Osteoblast (primary cell): ENCODE results near the gene SORCS2. TPM values are rescaled to one million over a fixed set of nuclear protein-coding genes. Genes with fewer than 3 reads are reported as not detected.
"Not testable (repeated sequence)": the region's sequence is repeated elsewhere in the genome, so short reads cannot be mapped to it uniquely, and the experiment has no call there.

Experiments used
- DNase-seq: peaks from one replicate; pipeline ENCODE4 v3.0.0; 2011; ENCODE audit warnings: low spot score, mixed read lengths; ENCODE audit not compliant: insufficient read length; ENCODE audit errors: missing footprints
- H2AFZ ChIP-seq: 2 replicates; pipeline ENCODE4 v1.6.0; 2011; ENCODE audit warnings: mild to moderate bottlenecking, low read length
- H3K27ac ChIP-seq: 2 replicates; pipeline ENCODE4 v1.5.1; 2011; ENCODE audit warnings: mild to moderate bottlenecking, low read depth, low read length, moderate library complexity
- H3K27me3 ChIP-seq: 2 replicates; pipeline ENCODE4 v1.6.0; 2012; ENCODE audit warnings: mild to moderate bottlenecking, control low read depth, inconsistent platforms, low read length, moderate library complexity; ENCODE audit not compliant: insufficient read depth
- H3K36me3 ChIP-seq: 2 replicates; pipeline ENCODE4 v1.5.1; 2011; ENCODE audit warnings: mild to moderate bottlenecking, low read length, control low read depth, moderate library complexity; ENCODE audit not compliant: insufficient read depth
- H3K4me1 ChIP-seq: 2 replicates; pipeline ENCODE4 v1.5.1; 2011; ENCODE audit warnings: mild to moderate bottlenecking, low read length, control low read depth, moderate library complexity; ENCODE audit not compliant: insufficient read depth
- H3K4me2 ChIP-seq: 2 replicates; pipeline ENCODE4 v1.6.0; 2011; ENCODE audit warnings: mild to moderate bottlenecking, low read length; ENCODE audit not compliant: insufficient read depth
- H3K4me3 ChIP-seq: fragments of 200-600 bp; sonication (generic); 3 replicates; pipeline ENCODE4 v1.5.1; 2012; ENCODE audit warnings: mild to moderate bottlenecking, low read length, inconsistent platforms; ENCODE audit not compliant: insufficient read depth
- H3K79me2 ChIP-seq: 2 replicates; pipeline ENCODE4 v1.6.0; 2012; ENCODE audit warnings: mild to moderate bottlenecking, low read length, control low read depth, inconsistent platforms; ENCODE audit not compliant: insufficient read depth
- H3K9me3 ChIP-seq: 2 replicates; pipeline ENCODE4 v1.5.1; 2011; ENCODE audit warnings: low read depth, low read length, control low read depth
- H4K20me1 ChIP-seq: 2 replicates; pipeline ENCODE4 v1.6.0; 2012; ENCODE audit warnings: mild to moderate bottlenecking, low read length, control low read depth; ENCODE audit not compliant: insufficient read depth
- total RNA-seq: library from RNA; depleted of rRNA; stranded (reverse); fragments of >200 nt; gene quantifications from 2 replicates; pipeline ENCODE4 v1.2.3, GENCODE V29; 2012
- TF ChIP-seq, protein P1 (sequence below): IDR thresholded peaks from 2 replicates; pipeline ENCODE4 v1.5.1; 2011; ENCODE audit warnings: mild to moderate bottlenecking, low read depth, low read length, moderate library complexity; ENCODE audit errors: extremely low read depth

The SORCS2 gene
- total RNA-seq, 1 donor: 9.0 TPM

DNA sequence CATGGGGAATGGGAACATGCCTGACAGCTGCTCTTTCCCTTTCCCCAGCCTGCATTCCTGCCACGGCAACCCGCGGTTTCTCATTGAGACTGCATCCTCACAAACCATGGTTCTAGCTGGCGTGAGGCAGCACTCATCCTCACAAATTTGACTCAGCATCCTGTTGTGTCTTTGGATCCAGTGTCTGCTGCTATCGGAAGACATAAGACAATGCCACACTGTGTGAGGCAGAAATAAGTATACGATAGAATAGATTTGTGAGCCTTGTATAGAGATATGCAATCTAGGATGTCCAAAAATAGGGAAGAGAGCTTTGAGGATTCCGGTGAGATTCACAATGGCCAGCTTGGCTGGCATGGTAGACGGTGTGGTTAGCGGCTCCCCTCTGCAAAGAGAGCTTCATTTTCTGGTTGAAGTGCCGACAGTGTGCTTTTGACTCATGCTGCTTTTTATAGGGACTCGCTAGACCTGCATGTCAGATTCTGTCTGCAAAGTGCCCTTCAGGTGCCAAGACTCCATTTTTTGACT, 403.7 kb downstream of the SORCS2 start:
- peak; percentile 59 for DNase-seq
- TF ChIP-seq, protein P1, sequence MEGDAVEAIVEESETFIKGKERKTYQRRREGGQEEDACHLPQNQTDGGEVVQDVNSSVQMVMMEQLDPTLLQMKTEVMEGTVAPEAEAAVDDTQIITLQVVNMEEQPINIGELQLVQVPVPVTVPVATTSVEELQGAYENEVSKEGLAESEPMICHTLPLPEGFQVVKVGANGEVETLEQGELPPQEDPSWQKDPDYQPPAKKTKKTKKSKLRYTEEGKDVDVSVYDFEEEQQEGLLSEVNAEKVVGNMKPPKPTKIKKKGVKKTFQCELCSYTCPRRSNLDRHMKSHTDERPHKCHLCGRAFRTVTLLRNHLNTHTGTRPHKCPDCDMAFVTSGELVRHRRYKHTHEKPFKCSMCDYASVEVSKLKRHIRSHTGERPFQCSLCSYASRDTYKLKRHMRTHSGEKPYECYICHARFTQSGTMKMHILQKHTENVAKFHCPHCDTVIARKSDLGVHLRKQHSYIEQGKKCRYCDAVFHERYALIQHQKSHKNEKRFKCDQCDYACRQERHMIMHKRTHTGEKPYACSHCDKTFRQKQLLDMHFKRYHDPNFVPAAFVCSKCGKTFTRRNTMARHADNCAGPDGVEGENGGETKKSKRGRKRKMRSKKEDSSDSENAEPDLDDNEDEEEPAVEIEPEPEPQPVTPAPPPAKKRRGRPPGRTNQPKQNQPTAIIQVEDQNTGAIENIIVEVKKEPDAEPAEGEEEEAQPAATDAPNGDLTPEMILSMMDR: no peak

DNA sequence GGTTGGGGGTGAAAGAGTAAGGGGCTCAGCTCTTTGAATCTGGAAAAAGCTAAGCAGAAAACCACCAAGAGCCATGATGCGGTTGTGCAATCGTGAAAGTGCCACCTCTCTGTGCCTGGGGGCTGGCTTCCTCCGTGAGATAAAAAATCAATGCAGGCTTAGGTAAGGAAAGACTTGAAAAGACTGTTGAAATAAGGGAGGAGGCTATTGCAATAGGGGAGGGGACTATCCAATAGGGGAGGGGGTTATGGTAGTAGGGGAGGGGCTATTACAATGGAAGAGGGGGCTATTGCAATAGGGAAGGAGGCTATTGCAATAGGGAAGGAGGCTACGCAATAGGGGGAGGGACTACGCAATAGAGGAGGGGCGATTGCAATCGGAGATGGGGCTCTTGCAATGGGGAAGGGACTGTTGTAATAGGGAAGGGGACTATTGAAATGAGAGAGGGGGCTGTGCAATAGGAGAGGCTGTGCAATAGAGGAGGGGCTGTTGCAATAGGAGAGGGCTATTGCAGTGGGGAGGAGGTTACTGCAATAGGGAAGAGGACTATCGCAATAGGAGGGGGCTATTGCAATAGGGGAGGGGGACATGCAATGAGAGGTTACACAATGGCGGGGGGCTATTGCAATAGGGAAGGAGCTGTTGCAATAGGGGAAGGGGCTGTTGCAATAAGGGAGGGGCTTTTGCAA, 404.7 kb downstream of the SORCS2 start:
- Histone ChIP-seq H3K4me3 (no peak overlapping the region), H3K27ac (no peak overlapping the region), H3K4me2 (no peak overlapping the region), H4K20me1 (no peaks in the 10 kb centered on the region), H3K9me3 (no peaks in the 10 kb centered on the region), H3K36me3 (no peaks in the 10 kb centered on the region), H3K79me2 (no peaks in the 10 kb centered on the region), H3K27me3 (peaks cover 16% of the 10 kb centered on the region), H3K4me1 (no peaks in the 10 kb centered on the region), H2AFZ (no peak overlapping the region)
- peak; percentile 32 for DNase-seq
- TF ChIP-seq, protein P1: no peak

More for the DNA sequence above, 403.7 kb downstream of the SORCS2 start:
- H3K4me1 ChIP-seq: no peaks in the 10 kb centered on the region
- H3K27me3 ChIP-seq: peaks cover 18% of the 10 kb centered on the region
- no peak overlapping the region for H3K4me2 ChIP-seq
- H3K79me2 ChIP-seq: no peaks in the 10 kb centered on the region
- no peaks in the 10 kb centered on the region for H3K9me3 ChIP-seq
- no peak overlapping the region for H3K27ac ChIP-seq
- H3K4me3 ChIP-seq: no peak overlapping the region
- H2AFZ ChIP-seq: no peak overlapping the region
- H3K36me3 ChIP-seq: no peaks in the 10 kb centered on the region
- H4K20me1 ChIP-seq: no peaks in the 10 kb centered on the region

DNA sequence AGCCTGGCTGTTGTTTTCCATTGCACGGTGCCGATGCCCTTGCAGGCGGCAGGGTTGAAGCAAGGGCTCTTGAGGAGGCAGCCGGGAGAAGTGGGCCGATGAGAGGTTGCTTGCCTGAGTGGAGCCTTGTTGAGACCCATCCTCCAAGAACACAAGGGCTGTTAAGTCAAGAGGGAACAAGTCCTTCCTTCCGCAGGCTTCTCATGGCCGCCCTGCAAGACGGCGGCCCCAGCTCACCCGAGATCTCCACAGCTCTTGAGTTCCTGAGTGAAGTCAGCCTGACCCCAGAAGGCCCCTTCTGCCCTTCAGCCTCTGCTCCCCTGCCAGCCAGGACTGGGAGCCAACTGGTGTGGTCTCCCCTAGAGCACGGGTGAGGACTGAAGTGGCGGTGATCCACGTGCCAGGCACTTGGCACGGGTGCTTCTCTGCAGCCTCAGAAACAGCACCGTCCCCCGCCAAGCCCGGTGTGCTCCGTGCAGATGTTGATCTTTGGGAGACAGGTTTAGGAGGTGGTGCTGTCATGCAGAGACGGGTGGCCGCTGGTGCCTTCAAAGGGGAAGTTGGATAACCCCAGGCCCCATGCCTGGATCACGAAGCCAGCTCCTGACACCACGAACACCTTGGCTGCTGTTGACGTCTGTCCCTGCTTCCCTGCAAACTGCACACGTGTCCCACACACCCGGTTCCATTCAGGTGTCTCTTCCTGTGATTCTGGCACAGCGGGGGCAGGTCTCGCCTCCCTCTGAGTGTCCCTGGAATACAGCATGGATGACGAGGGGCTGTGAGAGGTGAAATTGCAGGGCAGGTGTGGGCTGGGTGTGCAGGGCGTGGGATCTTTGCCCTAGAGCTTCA, 406.8 kb downstream of the SORCS2 start:
- Histone ChIP-seq H3K9me3 (no peaks in the 10 kb centered on the region), H3K36me3 (no peaks in the 10 kb centered on the region), H3K4me1 (no peaks in the 10 kb centered on the region), H3K27me3 (peaks cover 12% of the 10 kb centered on the region), H2AFZ (no peak overlapping the region), H3K4me3 (no peak overlapping the region), H3K27ac (no peak overlapping the region), H3K79me2 (no peaks in the 10 kb centered on the region), H3K4me2 (no peak overlapping the region), H4K20me1 (no peaks in the 10 kb centered on the region)
- TF ChIP-seq, protein P1: no peak
- DNase-seq: peak; percentile 41

DNA sequence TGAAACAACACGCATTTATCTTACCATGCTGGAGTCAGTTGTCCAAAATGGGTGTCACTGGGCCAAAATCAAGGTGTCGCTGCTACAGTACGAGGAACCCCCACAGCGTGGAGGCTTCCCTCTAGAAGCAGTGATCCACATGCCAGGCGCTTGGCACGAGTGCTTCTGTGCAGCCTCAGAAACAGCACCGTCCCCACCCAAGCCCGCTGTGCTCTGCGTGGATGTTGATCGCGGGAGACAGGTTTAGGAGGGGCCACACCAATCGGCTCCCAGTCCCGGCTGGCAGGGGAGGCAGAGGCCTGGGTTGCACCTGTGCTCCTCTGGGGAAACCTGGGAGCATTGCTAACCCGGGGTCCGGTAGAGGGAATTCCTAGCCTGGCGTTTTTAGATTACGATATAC, 407.9 kb downstream of the SORCS2 start:
- Histone ChIP-seq H3K4me2 (no peak overlapping the region), H3K36me3 (no peaks in the 10 kb centered on the region), H3K27ac (no peak overlapping the region), H3K4me1 (no peaks in the 10 kb centered on the region), H4K20me1 (no peaks in the 10 kb centered on the region), H3K4me3 (no peak overlapping the region), H3K27me3 (peaks cover 15% of the 10 kb centered on the region), H3K9me3 (no peaks in the 10 kb centered on the region), H2AFZ (no peak overlapping the region), H3K79me2 (no peaks in the 10 kb centered on the region)
- TF ChIP-seq, protein P1: no peak
- peak; percentile 25 for DNase-seq

DNA sequence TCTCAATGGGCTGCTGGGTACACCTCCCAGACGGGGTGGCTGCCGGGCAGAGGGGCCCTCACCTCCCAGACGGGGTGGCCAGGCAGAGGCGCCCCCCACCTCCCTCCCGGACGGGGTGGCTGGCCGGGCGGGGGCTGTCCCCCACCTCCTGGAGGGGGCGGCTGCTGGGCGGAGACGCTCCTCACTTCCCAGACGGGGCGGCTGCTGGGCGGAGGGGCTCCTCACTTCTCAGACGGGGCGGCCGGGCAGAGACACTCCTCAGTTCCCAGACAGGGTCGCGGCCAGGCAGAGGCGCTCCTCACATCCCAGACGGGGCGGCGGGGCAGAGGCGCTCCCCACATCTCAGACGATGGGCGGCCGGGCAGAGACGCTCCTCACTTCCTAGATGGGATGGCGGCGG, 409.8 kb downstream of the SORCS2 start:
- H4K20me1 ChIP-seq, H2AFZ ChIP-seq, H3K4me2 ChIP-seq, H3K79me2 ChIP-seq, H3K9me3 ChIP-seq, H3K4me1 ChIP-seq, DNase-seq, H3K36me3 ChIP-seq, H3K4me3 ChIP-seq, H3K27ac ChIP-seq: not testable (repeated sequence)
- H3K27me3 ChIP-seq: peaks cover 16% of the 10 kb centered on the region
